ENCODE results near the gene LRRK1. TPM values are rescaled to one million over a fixed set of nuclear protein-coding genes. Genes with fewer than 3 reads are reported as not detected.
A peak's percentile ranks its signal among the peaks of the same experiment; 100 is the strongest.

LRRK1 gene
- polyA plus RNA-seq, 1 donor (not counting 4 experiments of a cell fraction or from before 2014, with no cell fraction given) = 6.2 TPM

- Histone ChIP-seq H3K79me2 (ENCODE audit: control insufficient read depth, insufficient read depth, low read length) (peaks cover 14% of the 10 kb centered on the region), H3K4me1 (ENCODE audit: control insufficient read depth, extremely low read depth, insufficient read depth, low read length) (peaks cover 11% of the 10 kb centered on the region), H3K4me3 (ENCODE audit: control insufficient read depth in 2 of 3, extremely low read depth in 1 of 3, insufficient read depth in 2 of 3, low read depth in 1 of 3, low read length in 3 of 3) (no peak overlapping the region), H3K4me2 (ENCODE audit: control insufficient read depth, extremely low read depth, insufficient read depth, low read depth, low read length) (peak overlapping the region; percentile 27), H2AFZ (ENCODE audit: control insufficient read depth, low read length) (no peak overlapping the region), H3K27me3 (ENCODE audit: control insufficient read depth, extremely low read depth, insufficient read depth, low read length) (no peaks in the 10 kb centered on the region), H3K9ac (ENCODE audit: control insufficient read depth, extremely low read depth, insufficient read depth, low read length) (peak overlapping the region; percentile 30), H3K9me1 (ENCODE audit: control insufficient read depth, extremely low read depth, insufficient read depth, low read length) (no peaks in the 10 kb centered on the region), H3K9me3 (ENCODE audit: control insufficient read depth, low read depth, low read length) (no peaks in the 10 kb centered on the region), H3K27ac (ENCODE audit: control insufficient read depth, insufficient read depth, low read length) (peak overlapping the region; percentile 33), H3K36me3 (ENCODE audit: control insufficient read depth in 2 of 2, extremely low read depth in 1 of 2, insufficient read depth in 2 of 2, low read length in 2 of 2) (peaks cover 21 to 59% of the 10 kb centered on the region in 2 experiments), H4K20me1 (ENCODE audit: control insufficient read depth, extremely low read depth, insufficient read depth, low read length) (no peaks in the 10 kb centered on the region)
- TF ChIP-seq EZH2 (IDR thresholded peaks at IDR 0.05; ENCODE audit: low read length) (no peak), CTCF (optimal IDR thresholded peaks at IDR 0.05 in 1 of 3, IDR thresholded peaks at IDR 0.05 in 1 of 3, conservative IDR thresholded peaks at IDR 0.05 in 1 of 3; ENCODE audit: extremely low read depth in 1 of 3, insufficient read depth in 2 of 3, low read length in 3 of 3) (no peak)
- FAIRE-seq = no peak
- DNase-seq (ENCODE audit: low read depth, low spot score) = peak; percentile 19
- dilution Hi-C loops (cut with MboI; ENCODE audit: extremely low pct_ligation_motif_present, low sequenced_read_pairs) = no loop called here
These were observed 29.6 kb upstream of the LRRK1 start for GRCh38 chr15:100889385-100890050.

DNA sequence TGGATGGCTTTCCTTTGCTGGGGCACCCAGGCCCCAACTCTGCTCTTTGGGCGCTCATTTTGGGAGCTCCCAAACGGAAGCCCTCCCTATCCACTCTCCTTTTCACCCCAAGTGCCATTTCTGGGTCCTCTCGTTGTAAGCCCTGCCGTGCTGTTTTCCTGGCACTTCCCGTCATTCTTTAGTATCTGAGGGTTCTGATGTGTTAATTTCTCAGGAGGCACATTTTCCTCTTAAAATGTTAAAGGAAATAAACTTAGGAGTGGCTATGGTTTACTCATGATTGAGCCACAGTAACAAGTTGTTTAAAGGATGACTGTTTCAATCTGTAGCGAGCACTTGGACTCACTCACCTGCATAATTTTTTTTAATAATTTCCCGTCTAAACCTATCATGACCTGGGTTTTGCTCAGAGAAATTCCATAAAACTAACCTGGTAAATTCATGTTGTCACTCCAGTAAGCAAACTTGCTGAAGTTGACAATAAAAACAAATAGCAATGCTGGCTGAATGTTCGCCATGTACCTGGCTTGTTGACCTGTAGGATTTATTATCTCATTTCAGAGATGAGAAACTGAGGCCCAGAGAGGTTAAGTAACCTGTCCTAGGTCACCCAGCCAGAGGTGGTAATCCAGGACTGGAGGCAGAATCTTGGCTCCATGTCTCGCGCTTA, 29.0 kb upstream of the LRRK1 start:
- H3K9ac ChIP-seq (ENCODE audit: control insufficient read depth, extremely low read depth, insufficient read depth, low read length) = no peak overlapping the region
- no peak overlapping the region for H3K27ac ChIP-seq (ENCODE audit: control insufficient read depth, insufficient read depth, low read length)
- dilution Hi-C loops (cut with MboI; ENCODE audit: extremely low pct_ligation_motif_present, low sequenced_read_pairs) = no loop called here
- no peaks in the 10 kb centered on the region for H3K27me3 ChIP-seq (ENCODE audit: control insufficient read depth, extremely low read depth, insufficient read depth, low read length)
- no peak overlapping the region for H3K4me3 ChIP-seq (ENCODE audit: control insufficient read depth in 2 of 3, extremely low read depth in 1 of 3, insufficient read depth in 2 of 3, low read depth in 1 of 3, low read length in 3 of 3)
- peaks cover 21 to 59% of the 10 kb centered on the region in 2 experiments for H3K36me3 ChIP-seq (ENCODE audit: control insufficient read depth in 2 of 2, extremely low read depth in 1 of 2, insufficient read depth in 2 of 2, low read length in 2 of 2)
- no peaks in the 10 kb centered on the region for H4K20me1 ChIP-seq (ENCODE audit: control insufficient read depth, extremely low read depth, insufficient read depth, low read length)
- peaks cover 10% of the 10 kb centered on the region for H3K79me2 ChIP-seq (ENCODE audit: control insufficient read depth, insufficient read depth, low read length)
- H3K9me1 ChIP-seq (ENCODE audit: control insufficient read depth, extremely low read depth, insufficient read depth, low read length) = no peaks in the 10 kb centered on the region
- no peak overlapping the region for H3K4me2 ChIP-seq (ENCODE audit: control insufficient read depth, extremely low read depth, insufficient read depth, low read depth, low read length)
- FAIRE-seq = no peak
- DNase-seq (ENCODE audit: low read depth, low spot score) = no peak
- TF ChIP-seq EZH2 (IDR thresholded peaks at IDR 0.05; ENCODE audit: low read length) (no peak), CTCF (optimal IDR thresholded peaks at IDR 0.05 in 1 of 3, IDR thresholded peaks at IDR 0.05 in 1 of 3, conservative IDR thresholded peaks at IDR 0.05 in 1 of 3; ENCODE audit: extremely low read depth in 1 of 3, insufficient read depth in 2 of 3, low read length in 3 of 3) (no peak)
- H3K4me1 ChIP-seq (ENCODE audit: control insufficient read depth, extremely low read depth, insufficient read depth, low read length) = peaks cover 11% of the 10 kb centered on the region
- no peaks in the 10 kb centered on the region for H3K9me3 ChIP-seq (ENCODE audit: control insufficient read depth, low read depth, low read length)
- no peak overlapping the region for H2AFZ ChIP-seq (ENCODE audit: control insufficient read depth, low read length)
